GM18868 (cell line): Measurements from ENCODE around the gene FIGN.

Source experiments
- ATAC-seq: cut with Tn5 transposase; IDR thresholded peaks from one replicate; pipeline ENCODE4 v1.9.1; 2021; ENCODE audit warnings: mild to moderate bottlenecking, moderate library complexity; ENCODE audit not compliant: unreplicated experiment

FIGN gene

DNA sequence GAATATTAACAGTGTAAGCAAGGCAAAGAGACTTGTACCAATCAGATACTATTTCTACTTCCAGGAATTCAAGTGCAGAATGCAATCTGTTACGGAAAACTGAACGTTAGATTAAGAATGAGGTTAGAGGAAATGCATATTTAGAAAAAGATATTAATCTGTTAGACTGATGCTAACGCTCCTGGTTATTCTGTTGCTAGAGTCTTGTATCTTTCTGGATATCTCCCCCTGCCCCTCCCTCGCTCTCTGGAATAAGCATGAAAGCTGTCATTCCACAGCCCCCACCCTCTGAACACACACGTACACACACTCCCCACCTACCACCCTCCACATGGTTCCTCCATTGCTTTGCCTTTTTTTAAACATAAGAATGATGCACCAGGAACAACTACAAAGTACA, 24.1 kb downstream of the FIGN start:
- no peak for ATAC-seq

DNA sequence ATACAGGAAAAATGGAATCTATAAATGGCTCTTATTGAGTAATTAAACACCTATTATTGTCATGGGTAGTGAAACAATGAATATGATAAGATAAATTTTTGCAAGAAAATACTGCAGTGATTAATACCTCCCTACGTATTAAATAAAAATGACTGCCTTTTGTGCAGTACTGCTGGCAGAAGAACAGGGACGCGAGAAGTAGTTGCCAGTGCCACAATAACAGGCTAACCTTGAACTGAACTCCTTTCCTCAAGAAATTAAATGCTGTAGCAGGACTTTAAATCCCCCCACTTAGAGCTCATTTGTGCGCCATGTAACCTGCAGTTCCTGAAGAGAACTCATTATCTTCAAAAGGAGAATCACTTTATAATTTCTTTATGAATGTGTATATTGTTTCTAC, 24.6 kb downstream of the FIGN start:
- no peak for ATAC-seq

DNA sequence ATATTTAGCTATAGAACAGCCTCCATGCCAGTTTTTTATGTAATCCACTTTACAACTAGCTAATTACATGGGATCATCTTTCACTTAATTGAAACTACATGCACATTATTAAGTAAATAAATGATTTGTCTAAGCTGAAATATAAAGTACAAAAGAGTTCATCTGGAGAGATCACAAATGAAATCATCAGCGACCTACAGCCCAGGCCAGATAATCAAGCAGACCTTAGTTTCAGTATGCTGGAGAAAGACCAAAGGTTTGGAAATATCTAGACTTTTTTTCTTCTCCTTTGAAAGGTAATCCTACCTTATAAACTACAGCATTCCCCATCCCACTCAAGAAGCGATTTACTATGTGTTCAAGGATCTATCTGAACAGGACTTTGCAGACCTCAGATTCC, 26.5 kb downstream of the FIGN start:
- no peak for ATAC-seq

DNA sequence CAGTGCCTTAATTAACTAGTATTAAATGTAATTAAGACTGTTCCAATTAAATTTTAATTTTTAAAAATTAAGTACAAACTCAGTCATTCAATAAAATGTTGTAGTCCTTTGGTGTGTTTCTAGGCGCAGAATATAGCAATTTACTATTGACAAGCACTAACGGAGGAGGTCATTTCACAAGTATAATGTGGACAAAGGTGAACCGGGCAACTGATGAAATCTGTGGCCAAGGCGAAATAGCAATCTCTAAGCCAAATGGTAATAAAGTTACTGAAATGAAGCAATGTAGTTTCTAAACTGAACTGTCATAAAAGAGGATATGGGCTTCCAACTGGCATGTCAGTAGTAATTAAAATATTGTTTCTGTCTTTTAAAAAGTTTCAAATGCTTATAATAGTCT, 27.5 kb downstream of the FIGN start:
- no peak for ATAC-seq

DNA sequence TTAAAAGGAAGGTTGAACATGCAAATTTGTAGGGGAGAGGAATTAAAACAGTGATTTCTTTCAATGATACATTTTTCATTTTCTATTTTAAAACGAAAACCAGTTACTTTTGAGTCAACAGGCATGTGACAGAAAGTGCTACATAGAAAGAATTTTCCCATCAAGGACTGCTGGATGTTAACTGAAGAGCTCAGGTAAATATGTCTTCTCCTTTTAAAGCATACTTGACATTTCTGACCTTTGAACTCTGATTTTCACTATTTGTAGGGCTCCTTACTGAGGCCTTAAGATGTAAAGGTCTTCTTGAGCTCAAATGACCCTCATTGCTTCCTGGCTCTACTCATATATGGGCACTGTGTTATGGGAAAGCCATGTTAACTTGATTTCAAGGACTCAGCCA, 32.4 kb downstream of the FIGN start:
- ATAC-seq: peak; percentile 60

DNA sequence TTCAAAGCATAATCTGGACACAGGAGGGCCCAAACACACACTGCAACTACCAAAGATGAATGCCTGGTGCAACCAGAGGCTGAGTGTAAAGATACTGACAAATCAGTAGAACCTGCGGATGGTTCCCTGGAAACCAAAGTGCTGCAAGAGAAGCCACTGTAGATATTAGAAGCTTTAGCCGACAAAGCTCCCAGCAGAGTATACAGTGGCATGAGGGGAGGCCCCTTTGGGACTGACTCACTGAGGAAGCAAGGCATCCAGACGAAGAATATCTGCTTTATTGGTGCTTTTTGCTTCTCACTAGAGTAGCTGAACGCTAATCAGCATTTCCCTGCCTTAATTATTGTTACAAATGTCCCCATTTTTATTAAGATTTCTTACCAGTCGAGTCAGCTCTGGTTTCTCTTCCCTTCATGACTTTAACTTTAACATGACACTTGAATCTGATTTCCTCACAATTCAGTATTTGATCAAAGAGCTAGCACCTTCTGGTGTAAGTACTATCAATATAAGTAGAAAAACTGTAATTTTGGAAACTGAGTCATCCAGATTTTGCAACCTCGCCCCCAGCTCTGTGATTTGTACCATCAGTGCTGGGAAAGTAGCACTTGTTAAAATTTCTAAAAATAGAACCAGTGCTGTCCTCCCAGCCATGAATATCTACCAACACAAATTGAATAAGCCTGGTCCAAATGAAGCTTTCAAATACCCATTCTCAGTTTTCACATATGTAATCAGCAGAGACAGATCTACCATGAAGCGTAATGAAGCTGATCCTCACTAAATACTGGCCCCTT, 34.2 kb downstream of the FIGN start:
- ATAC-seq: no peak

DNA sequence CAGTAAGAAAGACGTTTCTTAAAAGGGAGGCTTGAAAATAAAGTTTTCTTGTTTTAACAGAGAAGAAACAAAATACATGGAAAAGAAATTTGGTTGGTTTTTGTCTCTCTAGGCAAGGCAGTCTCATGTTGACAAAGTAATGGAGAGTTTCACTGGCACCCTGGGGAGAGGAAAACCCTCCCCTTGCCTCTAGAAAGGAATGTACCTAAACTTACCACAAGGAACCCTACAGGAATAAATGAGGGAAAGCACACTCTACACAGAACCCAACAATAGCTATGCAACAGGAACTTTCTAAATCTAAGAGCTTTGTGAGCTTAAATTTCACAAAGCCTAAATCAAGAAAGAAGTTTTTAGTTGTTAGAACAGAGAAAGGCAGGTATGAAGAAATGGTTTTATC, 37.0 kb downstream of the FIGN start:
- ATAC-seq: no peak

DNA sequence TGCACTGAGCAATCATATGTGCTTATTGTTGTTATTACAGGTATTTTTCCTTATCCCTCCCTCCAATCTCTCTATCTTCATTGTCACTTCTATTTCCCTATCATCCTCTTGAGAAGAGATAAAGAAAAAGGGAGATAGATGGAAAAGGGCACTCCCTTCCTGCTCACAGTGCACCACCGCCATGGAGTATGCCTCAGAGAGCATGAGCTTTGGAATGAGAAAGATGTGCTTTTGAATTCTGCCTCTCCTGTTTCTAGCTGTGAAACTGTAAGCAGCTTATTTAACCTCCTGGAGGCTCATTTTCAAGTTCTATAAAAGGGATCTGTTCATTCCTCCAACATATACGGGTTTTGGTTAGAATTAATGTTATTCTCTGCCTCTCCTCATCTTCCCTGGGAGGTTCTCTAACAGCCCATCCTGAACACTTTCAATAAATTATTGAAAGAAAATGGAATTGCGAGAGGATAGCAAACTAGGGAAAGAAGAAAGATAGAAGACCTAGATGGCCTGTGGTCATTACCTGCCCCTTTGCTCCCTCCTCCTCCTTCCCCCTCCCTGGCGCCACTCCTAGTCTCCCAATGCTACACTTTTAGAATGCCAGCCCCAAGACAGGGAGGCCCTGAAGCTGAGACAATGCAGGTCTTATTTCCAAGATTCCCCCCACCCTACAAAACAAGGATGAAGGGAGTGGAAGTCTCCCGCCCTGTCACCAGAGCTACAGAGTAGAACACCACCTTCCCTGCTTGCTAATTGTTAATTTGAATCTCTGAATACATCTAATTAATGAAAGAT, 37.8 kb downstream of the FIGN start:
- no peak for ATAC-seq

DNA sequence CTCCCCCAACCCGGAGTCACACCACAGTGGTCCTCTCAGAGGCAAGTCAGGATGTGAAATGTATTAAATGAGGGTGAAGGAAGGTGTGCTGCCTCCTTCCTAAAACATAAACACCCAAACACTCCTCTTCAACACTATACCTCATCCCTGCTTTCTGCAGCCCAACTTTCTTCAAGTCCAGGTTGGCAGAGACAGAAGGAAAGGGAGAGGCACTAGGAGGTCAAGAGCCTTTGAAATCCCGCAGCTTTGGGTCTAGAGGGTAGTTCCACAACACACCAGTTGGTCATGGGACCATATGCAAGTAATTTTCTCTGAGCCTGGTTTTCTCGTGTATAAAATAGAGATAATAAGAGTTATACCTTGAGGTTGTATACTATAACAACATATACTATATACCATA, 38.4 kb downstream of the FIGN start:
- no peak for ATAC-seq

DNA sequence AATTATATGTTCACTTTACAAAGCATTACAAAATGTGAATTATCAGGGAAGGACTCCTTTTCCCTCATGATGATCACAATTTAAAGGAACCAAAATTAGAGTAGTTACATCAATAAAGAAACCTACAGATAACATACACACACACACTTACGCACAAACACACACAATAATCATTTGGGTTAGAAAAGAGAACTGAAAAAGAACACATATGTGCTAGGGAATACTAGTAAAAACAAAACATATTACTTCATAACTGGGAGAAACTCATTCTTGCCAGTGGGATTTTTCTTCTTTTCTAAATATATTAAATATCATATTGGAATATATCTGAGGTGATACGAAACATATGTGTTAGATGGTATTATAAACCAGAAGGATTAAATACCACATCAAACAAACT, 42.3 kb downstream of the FIGN start:
- peak; percentile 65 for ATAC-seq

DNA sequence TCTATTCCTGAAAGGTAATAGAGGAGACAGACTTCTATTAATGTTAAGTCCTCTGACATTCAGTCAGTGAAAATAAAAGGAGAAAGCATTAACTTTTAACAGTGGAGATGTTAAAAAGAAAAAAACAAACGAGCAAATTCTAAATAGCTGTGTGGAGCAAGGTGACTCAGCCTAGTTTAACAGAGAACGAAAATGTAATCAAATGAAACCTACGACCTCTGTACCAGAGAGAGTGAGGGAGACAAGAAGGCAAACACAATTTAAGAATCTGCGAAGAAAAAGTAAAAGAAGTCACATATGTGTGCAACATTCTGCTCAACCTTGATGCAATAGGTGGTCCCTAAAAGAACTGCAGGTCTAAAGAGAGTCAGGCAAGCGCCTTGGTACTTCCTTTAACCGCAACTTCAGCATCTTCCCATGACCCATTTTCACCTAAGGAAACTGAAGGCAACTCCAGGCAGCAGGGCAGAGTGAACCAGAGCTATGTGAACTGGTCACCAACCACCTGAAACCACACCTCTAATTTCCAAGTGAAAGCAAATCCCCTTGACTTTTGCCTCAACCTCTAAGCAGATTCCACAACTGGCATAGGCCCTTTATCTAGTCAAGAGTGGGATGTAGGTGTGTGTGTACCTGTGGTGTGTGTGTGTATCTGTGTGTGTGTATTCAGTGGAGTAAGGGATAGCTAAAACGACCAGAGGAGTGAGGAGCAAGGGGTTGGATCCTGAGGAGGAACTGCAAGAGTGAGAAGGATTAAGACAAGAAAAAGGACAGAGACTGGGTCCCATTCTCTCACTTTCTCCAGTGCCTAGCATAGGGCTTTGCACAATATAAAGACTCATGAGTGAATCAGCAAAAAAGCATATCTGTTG, 43.0 kb downstream of the FIGN start:
- peak; percentile 36 for ATAC-seq

DNA sequence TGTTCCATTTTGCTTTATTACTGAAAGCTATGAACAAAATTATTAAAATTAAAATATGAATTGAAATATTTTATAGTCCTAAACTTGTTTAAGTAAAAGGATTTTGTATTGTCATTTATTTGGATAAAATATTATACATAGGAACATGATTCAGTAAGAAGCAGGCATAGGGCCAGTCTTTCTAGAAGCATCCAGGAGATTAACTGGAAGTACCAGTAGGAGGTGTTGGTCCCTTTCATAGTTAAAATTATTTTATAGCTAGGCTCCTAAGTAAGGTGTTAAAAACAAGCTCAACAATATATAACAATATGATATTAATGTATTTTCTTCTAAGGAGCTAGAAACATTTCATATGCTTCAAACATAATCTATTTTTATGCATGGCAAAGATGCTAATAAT, 43.7 kb downstream of the FIGN start:
- no peak for ATAC-seq

DNA sequence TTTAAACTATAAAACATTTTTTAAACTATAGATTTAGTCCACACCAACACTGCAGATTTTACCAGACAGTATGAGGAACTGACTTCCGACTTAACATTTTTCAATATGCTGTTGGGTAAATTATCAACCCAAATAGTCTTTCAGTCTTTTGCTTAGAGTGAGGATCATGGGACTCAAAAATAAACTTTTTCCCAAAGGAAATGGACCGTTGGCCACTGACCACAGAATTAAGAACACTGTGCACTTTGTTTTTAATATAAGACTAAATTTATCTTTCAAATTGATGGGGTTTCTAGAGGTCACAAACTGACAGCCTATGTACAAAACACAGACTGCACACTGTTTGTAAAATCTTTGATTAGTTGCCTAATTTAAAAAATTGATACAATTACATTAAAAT, 44.9 kb downstream of the FIGN start:
- no peak for ATAC-seq

DNA sequence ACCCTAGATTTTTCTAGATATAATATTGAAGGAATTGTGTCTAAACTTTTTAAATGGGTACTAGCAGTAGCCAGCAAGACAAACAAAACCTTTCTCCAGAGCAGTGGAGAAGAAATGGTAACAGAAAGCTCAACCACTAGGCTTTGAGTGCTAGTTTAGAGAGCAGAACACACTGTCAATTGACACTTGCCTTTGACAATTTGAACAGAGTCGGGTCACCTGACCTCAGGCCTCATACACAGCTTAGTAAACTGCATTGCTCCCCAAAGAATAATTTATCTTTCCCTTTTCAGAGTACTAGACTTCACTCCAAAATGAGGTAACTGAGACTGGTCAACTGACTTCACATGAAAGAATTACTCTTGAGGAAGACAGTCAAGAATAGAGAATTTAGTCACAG, 48.6 kb downstream of the FIGN start:
- ATAC-seq: no peak

DNA sequence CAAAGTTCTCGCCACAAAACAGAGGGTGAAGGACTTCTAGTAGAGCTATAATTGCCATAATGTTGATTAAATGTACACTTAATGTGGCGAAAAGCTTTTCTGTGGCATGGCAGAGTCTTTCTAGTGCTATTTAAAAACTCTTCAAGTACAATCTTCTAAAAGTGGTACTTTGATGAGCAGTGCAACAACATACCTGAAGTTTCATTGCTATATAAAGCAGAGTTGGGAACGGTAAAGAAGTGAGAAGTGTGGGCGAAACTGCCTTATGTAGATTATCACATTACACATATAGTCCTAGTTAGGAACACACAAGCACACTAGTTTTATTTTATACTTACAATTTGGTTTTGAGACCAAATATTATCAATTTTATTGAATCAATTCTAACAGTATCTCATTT, 49.5 kb downstream of the FIGN start:
- no peak for ATAC-seq

DNA sequence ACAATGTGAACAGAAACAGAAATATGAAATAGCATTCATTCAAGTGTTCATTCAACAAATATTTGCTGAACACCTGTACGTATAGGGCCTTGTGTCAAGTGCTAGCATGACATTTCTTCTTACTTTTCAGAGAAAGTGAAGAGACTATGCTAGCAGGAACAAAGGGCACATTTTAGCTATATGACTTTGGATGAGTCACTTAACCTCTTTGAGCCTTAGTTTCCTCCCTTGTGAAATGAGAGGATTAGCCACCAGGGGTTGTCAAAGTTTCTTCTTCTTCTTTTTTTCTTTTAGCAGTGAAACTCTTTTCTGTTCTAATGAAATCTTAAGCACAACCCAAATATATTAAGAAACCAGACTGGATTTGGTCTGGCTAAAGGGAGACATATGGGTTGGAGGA, 53.1 kb downstream of the FIGN start:
- ATAC-seq: no peak

DNA sequence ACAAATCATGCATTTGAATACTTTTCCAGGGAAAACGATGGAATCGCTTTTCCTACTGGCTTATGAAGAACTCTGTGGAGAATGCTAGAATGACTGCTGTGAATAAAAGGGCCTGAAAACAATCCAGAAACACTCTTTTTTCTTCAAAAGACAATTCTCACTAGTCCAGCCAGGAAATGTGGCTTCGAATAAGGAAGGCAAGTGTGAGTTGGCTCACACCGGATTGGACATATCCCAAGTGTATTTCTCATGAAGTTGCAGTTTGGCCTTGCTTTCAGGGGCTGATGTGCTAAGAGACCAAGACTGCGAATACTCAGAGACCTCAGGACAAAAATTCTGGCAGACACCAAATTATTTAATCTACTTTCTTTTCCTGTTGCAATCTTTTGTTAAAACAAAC, 54.1 kb downstream of the FIGN start:
- ATAC-seq: no peak

DNA sequence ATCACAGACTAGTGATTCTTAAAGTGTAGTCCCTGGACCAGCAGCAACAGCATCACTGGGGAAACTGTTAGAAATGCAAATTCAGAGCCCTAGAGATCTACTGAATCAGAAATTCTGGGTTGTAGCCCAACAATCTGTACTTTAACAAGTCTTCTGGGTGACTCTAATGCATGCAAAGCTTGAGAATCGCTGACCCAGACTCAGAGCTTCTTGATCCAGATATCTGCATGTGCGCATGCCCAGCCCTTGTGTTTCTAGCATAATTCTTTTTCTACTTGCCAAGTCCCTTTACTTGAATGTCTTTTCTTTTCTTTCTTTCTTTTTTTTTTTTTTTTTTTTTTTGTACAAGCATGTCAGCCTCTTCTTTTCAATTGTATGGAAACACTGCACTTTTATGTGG, 60.4 kb downstream of the FIGN start:
- ATAC-seq: no peak

DNA sequence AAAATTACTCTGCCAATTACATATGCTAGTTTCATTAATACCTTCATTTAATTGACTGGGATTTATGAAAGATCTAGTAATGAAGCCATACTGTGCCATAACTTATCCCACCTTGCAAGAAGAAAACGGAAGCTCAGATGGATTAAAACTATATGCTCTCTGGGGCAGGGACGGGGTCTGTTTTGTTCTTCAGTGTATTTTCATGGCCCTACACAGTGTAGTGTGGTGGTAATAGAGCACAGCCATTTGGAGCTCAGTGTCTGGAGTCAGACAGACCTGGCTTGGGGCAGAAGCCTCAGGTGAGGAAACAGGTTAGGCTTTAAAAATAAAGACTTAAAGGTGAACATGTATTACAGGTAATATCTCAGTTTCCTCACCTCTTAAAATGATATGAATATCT, 62.3 kb downstream of the FIGN start:
- no peak for ATAC-seq

DNA sequence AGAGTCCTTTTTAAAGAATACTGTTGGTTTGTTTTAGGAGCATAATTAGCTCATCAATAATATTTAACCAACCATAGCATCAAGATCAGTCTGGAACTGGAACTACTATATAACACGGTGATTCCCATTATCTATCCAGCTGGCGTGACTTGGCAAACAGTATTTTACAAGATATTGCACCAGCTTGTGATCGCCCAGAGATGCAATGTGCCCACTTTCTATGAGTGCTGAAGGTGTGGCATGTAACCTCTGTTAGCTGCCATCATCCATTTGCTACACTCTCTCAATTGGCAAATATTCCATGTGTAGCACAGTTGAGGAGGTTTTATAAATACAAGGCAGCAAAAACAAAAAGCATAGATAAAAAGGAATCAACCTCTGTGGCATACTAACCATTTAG, 64.9 kb downstream of the FIGN start:
- ATAC-seq: no peak

DNA sequence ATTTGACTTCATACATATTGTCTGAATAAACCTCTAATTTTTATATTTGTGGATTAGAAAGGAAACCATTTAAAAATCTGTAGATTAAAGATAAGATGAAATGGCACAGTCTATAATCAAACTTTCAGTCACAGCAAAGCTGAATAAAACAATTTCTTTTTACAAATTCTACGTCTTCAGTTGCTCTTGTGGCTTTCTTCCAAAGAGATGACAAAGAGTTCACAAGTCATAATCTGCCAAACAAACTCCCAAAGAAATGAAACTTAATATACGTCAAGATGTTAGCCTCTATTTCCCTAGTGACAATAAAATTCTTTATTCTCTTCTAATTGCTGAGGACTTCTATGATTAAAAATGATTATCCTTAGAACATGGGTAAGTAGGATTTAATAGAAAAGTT, 66.3 kb downstream of the FIGN start:
- no peak for ATAC-seq
